GM19025 (cell line): Measurements from ENCODE around the gene OBP2A.

ENCODE experiments used
- ATAC-seq: cut with Tn5 transposase; IDR thresholded peaks from one replicate; pipeline ENCODE4 v1.9.1; 2021; ENCODE audit warnings: mild to moderate bottlenecking, low read depth, moderate library complexity; ENCODE audit not compliant: unreplicated experiment

The OBP2A gene

GRCh38 chr9:135589596-135590485 lies 43.9 kb downstream of the OBP2A start:
- ATAC-seq, result no peak

- ATAC-seq, result no peak
Observed at GRCh38 chr9:135590486-135591079, 44.7 kb downstream of the OBP2A start.

DNA sequence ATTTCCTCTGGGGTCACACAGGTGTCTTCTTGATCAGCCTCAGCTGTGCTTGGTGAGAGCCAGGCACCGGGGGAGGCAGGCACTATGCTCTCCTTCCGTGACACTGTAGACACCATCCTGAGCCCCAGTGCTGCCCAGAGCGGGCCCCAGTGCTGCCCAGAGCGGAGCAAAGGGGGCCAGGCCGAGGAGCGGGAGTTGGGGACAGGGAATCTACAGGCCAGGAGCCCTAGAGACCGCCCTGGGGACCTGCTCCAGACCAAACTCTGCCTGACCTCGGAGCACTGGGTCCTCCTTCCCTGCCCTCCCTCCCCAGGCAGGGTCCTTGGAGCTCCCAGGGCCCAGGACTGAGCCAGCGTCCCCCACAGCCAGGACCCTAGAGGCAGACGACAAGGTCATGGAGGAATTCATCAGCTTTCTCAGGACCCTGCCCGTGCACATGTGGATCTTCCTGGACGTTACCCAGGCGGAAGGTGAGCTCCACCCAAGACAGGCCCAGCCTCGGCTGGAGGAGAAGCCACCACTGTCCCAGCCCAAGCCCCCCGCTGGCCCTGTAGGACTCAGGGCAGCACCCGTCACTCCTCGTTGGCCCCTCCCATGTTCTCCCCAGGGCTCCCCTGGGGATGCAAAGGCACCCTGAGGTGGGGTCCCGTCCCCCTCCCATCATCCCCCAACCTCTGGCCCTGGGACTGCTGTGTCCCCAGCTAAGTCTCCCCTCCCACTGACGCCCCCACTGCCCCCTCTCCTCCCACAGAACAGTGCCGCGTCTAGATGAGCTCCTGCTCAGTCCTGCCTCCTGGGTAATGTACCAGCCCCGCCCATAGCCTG lies 45.8 kb downstream of the OBP2A start:
- no peak for ATAC-seq

- no peak for ATAC-seq
Observed at GRCh38 chr9:135592331-135592590, 46.3 kb downstream of the OBP2A start.

GRCh38 chr9:135592625-135593024 lies 46.7 kb downstream of the OBP2A start:
- no peak for ATAC-seq

GRCh38 chr9:135596211-135596610 lies 50.3 kb downstream of the OBP2A start:
- ATAC-seq, result no peak
